HG03342 (cell line): ENCODE measurements around the gene KRTAP10-4.
"Not testable (repeated sequence)": the region's sequence is repeated elsewhere in the genome, so short reads cannot be mapped to it uniquely, and the experiment has no call there.

Experiments
- ATAC-seq: cut with Tn5 transposase; IDR thresholded peaks from one replicate; pipeline ENCODE4 v1.9.1; 2021; ENCODE audit warnings: mild to moderate bottlenecking, moderate library complexity; ENCODE audit not compliant: unreplicated experiment

KRTAP10-4 gene

GRCh38 chr21:44596068-44596725 is 22.7 kb downstream of the KRTAP10-4 start:
- ATAC-seq, result no peak

- no peak for ATAC-seq
Observed at GRCh38 chr21:44598061-44598460, 24.5 kb downstream of the KRTAP10-4 start.

GRCh38 chr21:44599264-44600029 is 25.9 kb downstream of the KRTAP10-4 start:
- ATAC-seq, result no peak

GRCh38 chr21:44600118-44600978 is 26.8 kb downstream of the KRTAP10-4 start, which contains the start of gene KRTAP10-7:
TSS of gene KRTAP10-7 (plus strand) at chr21:44600597. CDS start at chr21:44600622, 25 bp downstream.
- ATAC-seq, result not testable (repeated sequence)

GRCh38 chr21:44601091-44601490 is 27.6 kb downstream of the KRTAP10-4 start:
- ATAC-seq, result not testable (repeated sequence)

GRCh38 chr21:44601596-44602462 is 28.3 kb downstream of the KRTAP10-4 start:
- no peak for ATAC-seq

- no peak for ATAC-seq
Observed at GRCh38 chr21:44602463-44602850, 28.9 kb downstream of the KRTAP10-4 start.

- ATAC-seq, result no peak
Observed at GRCh38 chr21:44603109-44603875, 29.8 kb downstream of the KRTAP10-4 start.

- ATAC-seq, result no peak
Observed at GRCh38 chr21:44603911-44604310, 30.4 kb downstream of the KRTAP10-4 start.

- no peak for ATAC-seq
Observed at GRCh38 chr21:44606495-44606894, 33.0 kb downstream of the KRTAP10-4 start.

GRCh38 chr21:44609193-44609592 is 35.7 kb downstream of the KRTAP10-4 start:
- no peak for ATAC-seq

GRCh38 chr21:44610157-44610843 is 36.8 kb downstream of the KRTAP10-4 start:
- not testable (repeated sequence) for ATAC-seq

- no peak for ATAC-seq
Observed at GRCh38 chr21:44611551-44611950, 38.0 kb downstream of the KRTAP10-4 start.

- ATAC-seq, result no peak
Observed at GRCh38 chr21:44612029-44612486, 38.5 kb downstream of the KRTAP10-4 start, which contains the start of gene KRTAP10-8. TSS of gene KRTAP10-8 (plus strand) at chr21:44612079. CDS start at chr21:44612101, 22 bp downstream.

- no peak for ATAC-seq
Observed at GRCh38 chr21:44612669-44613229, 39.2 kb downstream of the KRTAP10-4 start.

GRCh38 chr21:44613386-44614155 is 40.0 kb downstream of the KRTAP10-4 start:
- no peak for ATAC-seq

GRCh38 chr21:44614161-44614631 is 40.7 kb downstream of the KRTAP10-4 start:
- no peak for ATAC-seq
